HG03045 (cell line): ENCODE measurements around the gene MARCHF11.

Experiments used
- ATAC-seq: cut with Tn5 transposase; IDR thresholded peaks from one replicate; pipeline ENCODE4 v1.9.1; 2021; ENCODE audit warnings: mild to moderate bottlenecking, moderate library complexity; ENCODE audit not compliant: unreplicated experiment

MARCHF11 gene

GRCh38 chr5:16179511-16179935 lies at the start of gene MARCHF11:
TSS of gene MARCHF11 (minus strand) at chr5:16179791. CDS start at chr5:16179575, 216 bp downstream.
- ATAC-seq = no peak

GRCh38 chr5:16225927-16226326 lies 46.3 kb upstream of the MARCHF11 start:
- ATAC-seq = no peak

GRCh38 chr5:16192311-16192710 lies 12.7 kb upstream of the MARCHF11 start:
- no peak for ATAC-seq

GRCh38 chr5:16180789-16181082 lies 1.1 kb upstream of the MARCHF11 start:
- no peak for ATAC-seq

GRCh38 chr5:16179936-16180788 lies 571 bp upstream of the MARCHF11 start:
- ATAC-seq = no peak

GRCh38 chr5:16178745-16179372 lies 732 bp downstream of the MARCHF11 start:
- ATAC-seq = no peak

GRCh38 chr5:16169550-16169949 lies 10.0 kb downstream of the MARCHF11 start:
- no peak for ATAC-seq

GRCh38 chr5:16160706-16161105 lies 18.9 kb downstream of the MARCHF11 start:
- ATAC-seq = peak; percentile 69

- ATAC-seq = no peak
These were observed 20.0 kb downstream of the MARCHF11 start for GRCh38 chr5:16159636-16160035.

- ATAC-seq = no peak
These were observed 23.4 kb downstream of the MARCHF11 start for GRCh38 chr5:16156152-16156551.

GRCh38 chr5:16152601-16153568 lies 26.7 kb downstream of the MARCHF11 start:
- ATAC-seq = no peak

- ATAC-seq = no peak
These were observed 30.0 kb downstream of the MARCHF11 start for GRCh38 chr5:16149621-16150020.

GRCh38 chr5:16147179-16147900 lies 32.3 kb downstream of the MARCHF11 start:
- no peak for ATAC-seq

- no peak for ATAC-seq
These were observed 35.2 kb downstream of the MARCHF11 start for GRCh38 chr5:16144416-16144815.

GRCh38 chr5:16143361-16144049 lies 36.1 kb downstream of the MARCHF11 start:
- no peak for ATAC-seq

- ATAC-seq = no peak
These were observed 38.6 kb downstream of the MARCHF11 start for GRCh38 chr5:16140944-16141343.

GRCh38 chr5:16140417-16140816 lies 39.2 kb downstream of the MARCHF11 start:
- ATAC-seq = no peak

- no peak for ATAC-seq
These were observed 42.4 kb downstream of the MARCHF11 start for GRCh38 chr5:16137177-16137576.

- no peak for ATAC-seq
These were observed 44.1 kb downstream of the MARCHF11 start for GRCh38 chr5:16135506-16135905.

- ATAC-seq = no peak
These were observed 44.6 kb downstream of the MARCHF11 start for GRCh38 chr5:16135003-16135402.
